HepG2 (cell line): ENCODE results near the gene DNAAF1. TPM values are rescaled to one million over a fixed set of nuclear protein-coding genes. Genes with fewer than 3 reads are reported as not detected.

ENCODE experiments used
- CREB1 ChIP-seq, 2 experiments: fragments of 450-650 bp in 1 of 2; IDR thresholded peaks; 2 replicates each; pipeline ENCODE4 v1.6.1; 2016 to 2017; ENCODE audit warnings: control low read depth in 1 of 2, mild to moderate bottlenecking in 1 of 2, missing compliant biosample characterization in 1 of 2, missing genetic modification characterization in 1 of 2
- ELK4 ChIP-seq: sonication (generic); formaldehyde crosslinking; IDR thresholded peaks from 2 replicates; pipeline ENCODE4 v1.9.0; 2021; ENCODE audit warnings: missing genetic modification reagents, borderline replicate concordance
- FLYWCH1 ChIP-seq: sonication (generic); formaldehyde crosslinking; IDR thresholded peaks from 2 replicates; pipeline ENCODE4 v1.8.1; 2023; ENCODE audit warnings: mild to moderate bottlenecking, missing genetic modification reagents
- FOXA3 ChIP-seq: IDR thresholded peaks from 2 replicates; pipeline ENCODE4 v1.6.1; 2016; ENCODE audit warnings: missing genetic modification reagents, missing compliant biosample characterization
- GLI4 ChIP-seq: sonication (generic); formaldehyde crosslinking; IDR thresholded peaks from 2 replicates; pipeline ENCODE4 v1.5.1; 2020; ENCODE audit warnings: missing genetic modification reagents, mild to moderate bottlenecking, moderate library complexity, borderline replicate concordance
- GMEB2 ChIP-seq: IDR thresholded peaks from 2 replicates; pipeline ENCODE4 v1.6.1; 2016; ENCODE audit warnings: missing biosample characterization, missing genetic modification reagents, low read depth
- HIVEP1 ChIP-seq: sonication (generic); formaldehyde crosslinking; IDR thresholded peaks from 2 replicates; pipeline ENCODE4 v1.4.0; 2020; ENCODE audit warnings: mild to moderate bottlenecking, missing genetic modification reagents
- KDM5B ChIP-seq: sonication (generic); formaldehyde crosslinking; IDR thresholded peaks from 2 replicates; pipeline ENCODE4 v1.4.0; 2020; ENCODE audit warnings: missing genetic modification reagents, mild to moderate bottlenecking, borderline replicate concordance
- LBX2 ChIP-seq: sonication (generic); formaldehyde crosslinking; IDR thresholded peaks from 2 replicates; pipeline ENCODE4 v1.5.0; 2020; ENCODE audit warnings: missing genetic modification reagents, mild to moderate bottlenecking, borderline replicate concordance
- NAIF1 ChIP-seq: sonication (generic); formaldehyde crosslinking; IDR thresholded peaks from 2 replicates; pipeline ENCODE4 v1.5.0; 2020; ENCODE audit warnings: mild to moderate bottlenecking, missing genetic modification reagents, borderline replicate concordance
- PLSCR1 ChIP-seq: sonication (generic); formaldehyde crosslinking; IDR thresholded peaks from 2 replicates; pipeline ENCODE4 v1.5.0; 2020; ENCODE audit warnings: missing genetic modification reagents, mild to moderate bottlenecking, borderline replicate concordance
- TP53 ChIP-seq: sonication (generic); formaldehyde crosslinking; conservative IDR thresholded peaks from 2 replicates; pipeline ENCODE4 v1.4.0; 2020; ENCODE audit warnings: missing genetic modification reagents
- ZNF160 ChIP-seq: sonication (generic); formaldehyde crosslinking; IDR thresholded peaks from 2 replicates; pipeline ENCODE4 v1.8.0; 2022; ENCODE audit warnings: mild to moderate bottlenecking, inconsistent platforms, missing genetic modification reagents
- ZNF230 ChIP-seq: sonication (generic); formaldehyde crosslinking; IDR thresholded peaks from 2 replicates; pipeline ENCODE4 v1.4.0; 2020; ENCODE audit warnings: mild to moderate bottlenecking, missing genetic modification reagents
- ZNF232 ChIP-seq: sonication (generic); formaldehyde crosslinking; IDR thresholded peaks from 2 replicates; pipeline ENCODE4 v1.4.0; 2020; ENCODE audit warnings: missing genetic modification reagents, borderline replicate concordance
- ZNF343 ChIP-seq: sonication (generic); formaldehyde crosslinking; IDR thresholded peaks from 2 replicates; pipeline ENCODE4 v1.4.0; 2020; ENCODE audit warnings: mild to moderate bottlenecking, missing genetic modification reagents
- ZNF496 ChIP-seq: sonication (generic); formaldehyde crosslinking; IDR thresholded peaks from 2 replicates; pipeline ENCODE4 v1.8.1; 2023; ENCODE audit warnings: mild to moderate bottlenecking, moderate library complexity, missing genetic modification reagents; ENCODE audit not compliant: insufficient replicate concordance
- ZNF615 ChIP-seq: sonication (generic); formaldehyde crosslinking; IDR thresholded peaks from 2 replicates; pipeline ENCODE4 v1.5.0; 2020; ENCODE audit warnings: mild to moderate bottlenecking, missing genetic modification reagents, borderline replicate concordance
- ZNF713 ChIP-seq: sonication (generic); formaldehyde crosslinking; IDR thresholded peaks from 2 replicates; pipeline ENCODE4 v1.4.0; 2020; ENCODE audit warnings: mild to moderate bottlenecking, missing genetic modification reagents
- polyA plus RNA-seq, 8 experiments: library from polyadenylated mRNA; depleted of rRNA in 3 of 8; stranded (reverse) in 7 of 8; unstranded in 1 of 8; fragments of >200 nt; fragmentation: Illumina TruSeq in 4 of 8; extraction: Trizol in 4 of 8; gene quantifications; 2 replicates each; pipeline versions ENCODE4 v1.2.1 to v1.2.3, GENCODE V29; 2011 to 2016; ENCODE audit warnings: low read depth in 4 of 8, missing spikeins in 1 of 8, mixed read lengths in 1 of 8; ENCODE audit not compliant: insufficient read depth in 1 of 8
- total RNA-seq, 5 experiments: library from RNA; depleted of rRNA; stranded (reverse); fragments of >200 nt; fragmentation: Illumina TruSeq; extraction: Trizol; gene quantifications; 2 replicates each; pipeline ENCODE4 v1.2.3, GENCODE V29; 2016; ENCODE audit warnings: low read depth in 1 of 5

Gene DNAAF1
- total and polyA plus RNA-seq, 2 of the 13 experiments (the other 11 are each of a cell fraction or from before 2014, with no cell fraction given) = 0.04 TPM; not detected in 1

GRCh38 chr16:84138824-84139627, 6.1 kb upstream of the DNAAF1 start (continued):
- TF ChIP-seq NAIF1 (CRISPR knock-in tag) (no peak), LBX2 (CRISPR knock-in tag) (no peak), CREB1 (IDR thresholded peaks at IDR 0.05) (peak; percentile 85), CREB1 (CRISPR knock-in tag; IDR thresholded peaks at IDR 0.05) (peak; percentile 80), ELK4 (CRISPR knock-in tag) (no peak), ZNF230 (peak; percentile 32; the same call in 1 of the 2 replicates), ZNF496 (CRISPR knock-in tag) (no peak), ZNF615 (CRISPR knock-in tag) (0 out of 2 replicates have a peak, but pooled peaks have one; percentile 36), FLYWCH1 (CRISPR knock-in tag) (no peak), HIVEP1 (peak; percentile 46; the same call in 1 of the 2 replicates), PLSCR1 (CRISPR knock-in tag) (no peak), TP53 (CRISPR knock-in tag) (peak; percentile 76; the same call in 1 of the 2 replicates), ZNF160 (no peak), ZNF713 (CRISPR knock-in tag) (no peak), ZNF343 (CRISPR knock-in tag) (no peak; the same call in none of the 2 replicates), KDM5B (CRISPR knock-in tag) (no peak), GLI4 (CRISPR knock-in tag) (peak; percentile 70; the same call in 1 of the 2 replicates), GMEB2 (CRISPR knock-in tag) (no peak), ZNF232 (CRISPR knock-in tag) (peak; percentile 30; the same call in 1 of the 2 replicates), FOXA3 (peak; percentile 21; the same call in 1 of the 2 replicates)
